Activated CD8-positive, alpha-beta memory T cell treated with anti-CD3 and anti-CD28 coated beads, Interleukin-2, amount 50 U/mL, for 24 hours (primary cell): ENCODE measurements around the gene VSX1.

Experiments used
- DNase-seq: peaks from one replicate; pipeline ENCODE4 v3.0.0-alpha.2; 2020; ENCODE audit errors: extremely low read depth

VSX1 gene

GRCh38 chr20:25040438-25040831 is 41.5 kb downstream of the VSX1 start:
- no peak for DNase-seq

DNA sequence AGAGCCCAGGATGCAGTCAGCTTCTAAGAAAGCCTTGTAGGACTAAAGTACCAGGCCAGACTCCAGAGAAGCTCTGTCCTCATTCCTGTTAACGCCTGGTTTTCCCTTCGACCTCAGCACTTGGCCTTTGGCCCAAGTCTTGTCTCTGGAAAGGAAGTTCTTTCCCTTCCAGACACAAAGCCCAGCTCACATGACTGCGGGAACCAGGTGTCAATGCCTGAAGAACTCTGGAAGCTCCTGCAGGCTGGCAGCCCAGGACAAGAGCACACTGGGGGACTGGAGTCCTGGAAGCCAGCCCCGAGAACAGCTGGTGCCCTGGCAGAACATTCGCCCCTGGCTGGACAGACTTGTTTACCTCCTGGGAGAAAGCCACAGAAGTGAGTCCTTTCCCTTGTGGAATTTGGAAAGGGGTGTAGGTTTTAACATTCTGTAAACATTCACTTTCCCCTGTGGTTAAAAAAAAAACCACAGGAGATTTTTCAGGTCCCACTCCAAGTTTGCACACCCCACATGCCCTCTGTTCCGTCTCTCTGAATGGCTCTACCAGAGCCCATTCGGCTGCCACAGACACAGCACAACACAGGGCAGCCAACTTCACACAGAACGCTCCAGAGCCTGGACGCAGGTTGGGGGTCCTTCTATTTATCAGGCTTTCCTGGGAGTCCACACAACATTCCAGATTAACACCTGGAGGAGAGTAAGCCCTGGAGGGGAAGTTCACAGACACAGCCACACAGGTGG is 42.1 kb downstream of the VSX1 start:
- no peak for DNase-seq

DNA sequence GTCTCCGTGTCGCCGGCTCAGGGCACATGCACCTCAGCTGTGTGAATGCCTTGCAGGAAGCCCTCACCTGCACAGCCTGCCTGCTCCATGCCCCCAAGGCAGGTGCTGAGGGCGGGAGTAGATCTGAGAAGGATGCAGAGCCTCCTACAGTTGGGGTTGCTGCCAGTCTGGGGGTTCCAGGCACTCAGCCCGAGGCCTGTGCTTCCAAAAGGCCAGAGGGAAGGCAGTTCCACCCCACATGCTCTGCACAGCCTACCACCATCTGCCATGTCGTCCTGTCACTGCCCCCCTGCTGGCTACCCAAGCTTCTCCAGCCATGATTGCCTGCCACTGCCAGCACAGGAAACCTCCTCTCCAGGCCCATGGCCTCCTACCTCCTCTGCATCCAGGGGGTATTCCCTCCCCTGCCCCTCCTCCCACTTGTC is 43.3 kb downstream of the VSX1 start:
- DNase-seq = no peak

GRCh38 chr20:25038103-25038410 is 43.9 kb downstream of the VSX1 start:
- no peak for DNase-seq

GRCh38 chr20:25037288-25038102 is 44.4 kb downstream of the VSX1 start:
- DNase-seq = no peak

- no peak for DNase-seq
Measured at GRCh38 chr20:25036331-25036936, 45.5 kb downstream of the VSX1 start.

DNA sequence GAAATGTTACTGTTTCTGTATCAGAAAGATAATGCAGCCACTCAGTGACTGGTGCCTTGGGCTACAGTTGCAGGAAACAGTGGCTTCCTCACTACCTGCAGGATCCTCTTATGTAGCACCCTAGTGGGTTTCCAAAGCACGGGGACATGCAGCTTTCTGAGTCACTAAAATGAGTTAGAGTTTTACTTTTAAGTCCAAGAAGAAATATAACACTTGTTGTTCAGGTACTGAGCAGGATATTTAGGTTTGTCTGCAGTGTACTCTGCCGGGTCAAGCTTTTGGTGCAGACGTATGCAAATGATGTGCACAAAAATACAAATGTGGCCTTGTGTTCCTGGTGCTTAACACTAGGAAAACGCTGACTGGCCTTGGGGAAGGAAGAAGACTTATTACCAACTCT is 46.0 kb downstream of the VSX1 start:
- DNase-seq = no peak

DNA sequence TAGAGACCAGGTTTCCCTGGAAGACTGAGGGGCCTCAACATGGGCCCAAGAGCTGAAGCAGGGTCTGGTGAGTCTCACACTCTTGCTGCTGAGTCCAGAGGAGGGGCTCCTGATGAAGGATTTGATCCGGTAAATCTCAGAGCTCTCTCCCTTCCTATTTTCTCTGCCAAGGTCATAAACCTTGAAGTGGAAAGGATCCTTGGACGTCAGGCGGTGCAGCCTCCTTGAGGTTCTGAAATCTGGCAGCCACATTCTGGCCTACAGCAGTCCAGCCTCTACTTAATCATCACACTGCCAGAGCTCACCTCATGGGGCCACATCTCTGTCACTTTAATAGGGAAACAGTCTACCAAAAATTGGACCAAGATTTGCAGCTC is 48.0 kb downstream of the VSX1 start:
- no peak for DNase-seq

DNA sequence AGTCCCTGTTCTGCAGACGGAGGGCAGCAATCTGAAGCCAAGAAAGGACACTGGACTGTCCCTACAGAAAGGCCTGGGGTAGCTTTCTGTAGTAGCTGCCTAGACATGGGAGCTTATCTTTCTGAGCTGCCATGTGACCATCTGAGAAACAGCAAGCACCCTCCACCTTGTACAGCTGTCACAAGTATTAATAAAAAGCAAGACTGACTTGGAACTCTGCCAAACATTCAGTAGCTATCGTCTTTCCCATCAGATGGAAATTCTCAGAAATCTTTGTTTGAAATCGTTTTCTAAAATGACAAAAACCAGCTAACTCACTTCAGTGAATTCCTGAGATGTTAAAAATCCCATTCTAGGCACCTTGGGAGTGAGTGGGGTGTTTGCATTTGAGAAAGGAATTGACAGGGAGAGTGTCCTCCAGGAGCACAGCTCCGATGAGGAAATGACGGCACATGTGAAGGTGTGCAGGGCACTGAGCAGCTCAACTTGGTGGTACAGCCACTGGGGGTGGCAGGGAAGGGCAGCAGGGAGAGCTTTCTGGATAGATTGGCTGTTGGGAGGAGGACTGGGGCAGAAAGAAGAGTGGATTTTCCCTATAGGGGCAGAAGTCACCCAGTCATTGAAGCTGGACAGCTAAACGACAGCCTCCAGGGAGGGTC is 48.5 kb downstream of the VSX1 start:
- no peak for DNase-seq

DNA sequence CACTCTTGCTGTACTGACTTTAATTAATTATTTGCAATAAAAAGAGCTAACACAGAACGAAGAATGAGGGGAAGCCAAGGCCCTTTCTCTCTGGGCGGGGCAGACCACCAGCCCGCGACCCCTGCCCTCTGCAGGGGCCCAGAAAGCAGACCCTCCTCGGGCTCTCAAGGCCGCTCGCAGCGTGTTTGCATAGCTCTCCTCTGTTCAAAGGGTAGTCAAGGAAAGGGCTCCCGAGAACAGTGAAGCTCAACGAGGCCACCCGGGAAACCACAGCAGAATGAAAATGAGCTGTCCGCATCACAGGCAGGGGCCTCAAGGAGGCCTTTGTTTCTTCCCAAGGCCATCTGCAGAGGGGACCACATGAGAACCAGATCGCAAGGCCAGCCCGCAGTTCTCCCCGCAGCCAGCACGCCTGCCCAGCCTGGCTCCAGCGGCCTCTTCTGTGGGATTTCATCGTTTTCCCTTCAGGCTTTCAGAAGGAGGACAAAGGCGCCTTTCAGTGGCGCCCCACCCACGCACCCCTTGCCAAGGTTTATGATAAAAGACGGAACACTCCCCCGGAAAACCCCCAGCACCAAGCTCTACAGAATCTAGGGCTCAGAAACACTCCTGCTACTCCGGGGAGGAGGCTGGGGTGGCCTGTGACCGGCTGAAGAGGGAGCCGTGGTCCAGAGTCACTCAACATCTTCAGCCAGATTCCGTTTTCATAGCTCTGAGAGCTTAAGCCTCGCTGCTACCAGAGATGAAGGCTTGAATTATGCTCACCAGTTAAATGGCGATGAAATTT is 49.3 kb downstream of the VSX1 start:
- no peak for DNase-seq

- no peak for DNase-seq
Measured at GRCh38 chr20:25032065-25032477, 49.9 kb downstream of the VSX1 start.

GRCh38 chr20:25031241-25031640 is 50.7 kb downstream of the VSX1 start:
- no peak for DNase-seq

- DNase-seq = no peak
Measured at GRCh38 chr20:25030649-25031207, 51.2 kb downstream of the VSX1 start.

DNA sequence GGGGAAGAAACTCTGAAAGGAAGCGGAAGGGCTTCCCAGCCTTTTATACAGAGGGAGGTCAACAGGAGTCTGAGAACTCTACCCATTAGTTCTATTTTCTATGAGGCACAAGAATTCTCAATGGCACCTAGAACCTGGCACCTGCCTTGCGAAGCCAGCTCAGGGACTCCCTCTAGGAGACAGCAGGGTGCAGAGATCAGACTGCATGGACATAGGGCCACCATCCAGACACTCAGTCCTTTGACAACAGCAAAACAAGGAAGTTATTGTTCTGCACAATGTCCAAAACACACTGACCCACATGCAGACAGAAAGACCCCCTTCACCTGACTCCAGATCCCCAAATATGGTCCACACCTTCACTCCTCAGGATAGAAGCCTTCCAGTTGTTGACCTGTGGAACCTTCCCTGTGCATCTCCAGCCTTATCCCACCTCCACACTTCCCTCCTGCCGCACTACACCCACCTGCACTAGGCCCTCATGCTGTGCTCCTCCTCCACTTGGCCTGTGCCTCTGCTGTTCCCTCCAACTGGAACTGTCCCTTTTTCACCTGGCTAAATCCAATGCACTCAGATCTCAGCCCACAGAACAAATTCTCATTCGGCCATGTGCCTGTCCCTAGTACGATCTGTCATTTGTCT is 51.8 kb downstream of the VSX1 start:
- DNase-seq = no peak

GRCh38 chr20:25025986-25026605 is 55.8 kb downstream of the VSX1 start:
- no peak for DNase-seq
